Ureter (tissue), 1 donor: ENCODE results near the gene RTN4RL2. TPM values are rescaled to one million over a fixed set of nuclear protein-coding genes. Genes with fewer than 3 reads are reported as not detected.

Experiments
- DNase-seq: peaks from one replicate; pipeline ENCODE4 v3.0.0-alpha.2; 2020; ENCODE audit warnings: low spot score
- total RNA-seq: library from RNA; stranded (reverse); gene quantifications from one replicate; pipeline ENCODE4 v1.2.4, GENCODE V29; 2023
- donor health status: DM: yes; HTN: yes; CAD: no.

Gene RTN4RL2
- total RNA-seq, 1 donor from 2014 or later, result 1.5 TPM

DNA sequence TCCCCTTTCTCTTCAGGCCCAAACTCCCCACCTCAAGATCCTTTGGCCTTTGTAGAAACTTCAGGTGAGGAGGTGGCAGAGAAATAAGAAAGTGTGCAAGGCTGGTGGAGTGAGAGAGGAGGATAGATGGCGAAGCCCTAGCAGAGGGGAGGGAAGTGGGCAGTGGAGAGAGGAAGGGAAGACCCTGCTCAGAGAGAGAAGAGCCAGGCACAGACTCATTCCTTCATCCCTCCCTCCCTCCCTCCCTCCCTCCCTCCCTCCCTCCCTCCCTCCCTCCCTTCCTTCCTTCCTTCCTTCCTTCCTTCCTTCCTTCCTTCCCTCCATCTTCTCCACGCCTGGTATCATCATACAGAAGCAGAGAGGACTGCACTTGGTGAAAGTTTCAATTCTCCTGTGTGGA lies 21.0 kb downstream of the RTN4RL2 start:
- DNase-seq, result no peak

- DNase-seq, result no peak
These were observed 21.8 kb downstream of the RTN4RL2 start for GRCh38 chr11:57481915-57482781.

DNA sequence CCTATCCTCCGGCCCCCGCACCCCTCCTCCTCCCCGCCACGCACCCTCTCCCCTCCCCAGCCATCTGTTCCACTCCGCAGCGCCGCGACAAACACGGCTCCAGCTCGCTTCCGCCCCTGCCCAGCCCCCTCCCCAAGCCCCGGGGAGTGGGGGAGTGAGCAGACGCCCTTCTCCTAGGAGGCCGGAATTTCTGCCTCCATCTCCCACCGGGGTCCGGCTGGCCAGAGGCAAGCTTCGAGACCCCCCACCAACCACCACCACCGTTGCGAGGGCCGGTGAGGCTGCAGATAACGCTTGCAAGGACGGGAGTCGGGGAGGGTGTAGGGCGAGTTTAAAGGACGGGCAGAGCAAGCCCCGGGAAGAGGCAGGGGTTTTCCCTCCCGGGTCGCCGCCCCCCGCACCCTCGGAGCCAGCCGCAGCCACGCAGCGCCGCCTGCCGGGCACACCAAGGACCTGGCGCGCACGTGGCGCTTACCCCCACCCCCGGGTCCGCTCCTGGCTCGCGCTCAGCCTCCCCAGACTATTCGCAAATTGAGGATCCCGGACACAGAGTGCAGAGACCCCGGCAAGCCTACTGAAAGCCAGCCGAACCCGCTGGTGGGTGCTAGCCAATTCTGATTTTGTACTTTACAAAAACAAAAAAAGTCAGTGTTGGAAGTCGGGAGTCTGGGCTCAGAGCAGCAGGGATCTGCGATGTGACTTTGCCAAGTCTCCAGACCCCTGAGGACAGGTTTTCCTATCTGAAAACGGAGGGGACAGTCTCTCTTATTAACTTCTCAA lies 22.6 kb downstream of the RTN4RL2 start:
- DNase-seq, result no peak

- DNase-seq, result no peak
These were observed 23.2 kb downstream of the RTN4RL2 start for GRCh38 chr11:57483562-57483918.

DNA sequence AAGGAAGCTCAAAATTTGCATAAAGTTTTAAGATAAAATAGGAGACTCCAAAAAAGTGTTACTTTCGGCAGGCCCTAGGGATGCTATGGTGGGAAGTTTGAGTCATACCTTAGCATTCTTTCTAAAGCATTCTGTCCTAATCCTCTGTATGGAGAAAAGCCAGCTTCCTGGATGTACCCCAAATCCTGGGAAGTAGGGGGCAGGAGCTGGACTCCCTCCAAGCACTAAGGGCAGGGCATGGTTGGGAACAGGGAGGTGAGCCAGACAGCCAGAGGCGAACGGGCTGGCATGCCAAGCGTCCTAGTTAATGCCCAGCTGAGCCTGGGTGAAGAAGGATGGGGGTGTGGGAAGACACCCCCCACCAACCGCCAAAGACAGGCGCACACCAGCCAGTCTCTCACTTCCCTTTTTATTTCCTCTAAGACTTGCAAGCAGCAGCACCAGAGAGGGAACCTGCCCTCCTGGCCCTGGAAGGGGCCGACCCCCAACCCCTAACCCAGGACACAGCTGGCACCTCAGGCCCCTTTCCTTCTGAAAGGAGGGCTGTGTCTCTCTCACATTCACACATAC lies 23.9 kb downstream of the RTN4RL2 start:
- no peak for DNase-seq

GRCh38 chr11:57485217-57485990 lies 25.1 kb downstream of the RTN4RL2 start:
- DNase-seq, result no peak

DNA sequence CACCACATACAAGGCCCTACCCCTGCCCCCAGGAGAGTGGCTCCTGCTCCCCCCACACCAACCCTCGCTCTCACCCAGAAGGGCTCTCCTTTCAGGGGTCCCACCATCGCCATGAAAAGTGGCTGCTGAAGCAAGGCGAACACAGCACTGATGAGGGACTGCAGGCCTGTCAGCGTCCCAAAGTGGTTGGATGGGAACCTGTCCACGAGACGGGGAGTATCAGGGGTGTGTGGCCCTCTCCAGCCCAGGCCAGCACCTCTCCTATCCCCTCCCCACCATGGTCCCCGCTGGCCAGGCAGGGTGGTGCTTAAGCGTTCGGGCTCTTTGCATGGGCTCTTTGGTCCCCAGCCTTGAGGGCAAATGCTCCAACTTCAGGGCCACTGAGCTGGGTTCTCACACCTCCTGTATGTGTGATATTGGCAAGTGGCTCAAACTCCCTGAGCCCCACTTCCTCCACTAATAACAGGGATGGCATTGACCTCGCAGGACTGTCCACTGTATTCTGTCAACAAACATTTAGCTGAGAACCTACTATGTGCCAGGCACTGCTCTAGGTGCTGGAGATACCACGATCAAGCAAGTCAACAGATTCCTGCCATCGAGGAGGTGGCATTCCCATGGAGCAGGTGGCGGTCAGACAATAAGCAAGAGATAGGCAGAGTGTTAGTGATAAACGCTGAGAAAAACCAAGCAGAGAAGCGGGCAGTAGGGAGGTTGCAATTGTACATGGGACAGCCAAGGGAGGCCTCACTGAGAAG lies 26.9 kb downstream of the RTN4RL2 start:
- DNase-seq, result no peak

GRCh38 chr11:57487920-57488659 lies 27.8 kb downstream of the RTN4RL2 start:
- no peak for DNase-seq

- DNase-seq, result no peak
These were observed 30.3 kb downstream of the RTN4RL2 start for GRCh38 chr11:57490456-57491248.

DNA sequence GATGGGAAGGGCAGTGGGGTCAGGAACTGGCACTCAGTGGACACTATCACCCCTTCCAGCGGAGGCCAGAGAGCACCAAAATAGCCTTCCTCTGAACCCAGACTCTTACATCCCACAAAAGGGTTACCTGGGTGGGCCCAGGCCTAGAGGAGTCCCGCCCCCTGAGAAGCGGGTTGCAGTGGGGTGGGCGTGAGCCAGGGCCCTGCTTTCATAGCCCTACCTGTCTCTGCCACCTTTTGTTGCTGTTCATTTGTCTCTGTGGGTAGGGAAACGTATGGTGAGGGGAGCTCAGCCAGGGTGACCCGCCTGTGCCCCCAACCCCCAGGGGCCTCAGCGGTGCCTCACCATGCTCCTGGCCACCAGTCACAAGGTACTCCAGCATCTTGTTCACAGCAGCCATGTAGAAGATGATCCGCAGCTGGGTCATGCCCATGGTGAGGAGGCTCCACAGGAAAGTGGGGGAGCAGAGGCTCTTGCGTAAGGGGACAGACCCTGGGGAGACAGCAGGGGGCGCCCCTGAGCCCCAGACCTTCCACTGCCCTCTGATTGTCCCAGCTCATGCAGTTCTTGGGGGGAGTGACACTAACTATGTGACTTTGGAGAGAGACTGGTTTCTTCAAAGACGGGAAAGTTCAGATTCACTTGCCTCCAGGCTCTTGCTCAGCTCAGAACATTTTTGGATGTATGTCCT lies 31.2 kb downstream of the RTN4RL2 start:
- no peak for DNase-seq

DNA sequence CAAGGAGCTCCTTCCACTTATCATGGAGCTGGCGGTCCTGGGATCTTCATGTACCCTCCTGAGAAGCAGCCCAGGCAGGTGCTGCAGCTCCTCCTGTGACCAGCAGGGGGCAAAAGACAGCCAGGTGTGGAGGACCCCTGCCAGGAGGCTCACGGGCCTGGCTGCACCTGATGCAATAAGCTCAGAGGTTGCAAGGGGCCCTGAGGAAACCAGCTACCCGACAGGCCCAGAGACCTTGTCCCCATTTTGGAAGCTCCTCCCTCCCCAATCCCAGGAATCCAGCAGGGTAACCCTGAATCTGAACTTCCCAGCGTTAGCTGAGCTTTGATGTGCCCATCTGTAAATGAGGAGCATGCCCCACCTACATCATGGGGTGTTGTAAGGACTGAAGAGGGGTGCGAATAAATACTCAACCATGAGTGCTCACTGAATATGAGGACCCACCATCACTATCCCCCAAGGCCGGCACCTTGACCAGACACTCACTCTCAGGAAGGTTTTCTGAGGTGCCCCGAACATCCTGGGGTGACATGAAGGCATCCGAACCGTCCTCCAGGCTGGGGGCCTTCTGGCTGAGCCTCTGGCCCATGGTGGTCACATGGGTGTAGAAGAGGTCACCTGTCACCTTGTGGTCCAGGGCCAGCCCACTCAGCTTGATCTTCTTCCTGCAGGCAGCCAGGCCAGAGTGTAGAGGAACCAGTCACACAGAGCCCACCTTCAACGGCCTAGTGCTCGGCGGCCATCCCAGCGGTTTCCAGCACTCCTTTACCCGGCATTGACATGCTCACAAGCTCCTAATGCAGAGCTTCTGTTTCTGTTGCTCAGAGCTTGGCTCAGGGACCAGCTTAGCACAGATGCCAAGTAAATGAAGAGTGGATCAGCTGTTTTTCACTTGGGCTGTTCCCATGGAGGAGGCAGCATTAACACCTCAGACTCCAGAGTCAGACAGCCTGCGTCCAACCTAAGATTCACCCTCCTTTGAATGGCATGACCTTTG lies 33.5 kb downstream of the RTN4RL2 start:
- no peak for DNase-seq

- DNase-seq, result no peak
These were observed 35.9 kb downstream of the RTN4RL2 start for GRCh38 chr11:57496109-57496820.

DNA sequence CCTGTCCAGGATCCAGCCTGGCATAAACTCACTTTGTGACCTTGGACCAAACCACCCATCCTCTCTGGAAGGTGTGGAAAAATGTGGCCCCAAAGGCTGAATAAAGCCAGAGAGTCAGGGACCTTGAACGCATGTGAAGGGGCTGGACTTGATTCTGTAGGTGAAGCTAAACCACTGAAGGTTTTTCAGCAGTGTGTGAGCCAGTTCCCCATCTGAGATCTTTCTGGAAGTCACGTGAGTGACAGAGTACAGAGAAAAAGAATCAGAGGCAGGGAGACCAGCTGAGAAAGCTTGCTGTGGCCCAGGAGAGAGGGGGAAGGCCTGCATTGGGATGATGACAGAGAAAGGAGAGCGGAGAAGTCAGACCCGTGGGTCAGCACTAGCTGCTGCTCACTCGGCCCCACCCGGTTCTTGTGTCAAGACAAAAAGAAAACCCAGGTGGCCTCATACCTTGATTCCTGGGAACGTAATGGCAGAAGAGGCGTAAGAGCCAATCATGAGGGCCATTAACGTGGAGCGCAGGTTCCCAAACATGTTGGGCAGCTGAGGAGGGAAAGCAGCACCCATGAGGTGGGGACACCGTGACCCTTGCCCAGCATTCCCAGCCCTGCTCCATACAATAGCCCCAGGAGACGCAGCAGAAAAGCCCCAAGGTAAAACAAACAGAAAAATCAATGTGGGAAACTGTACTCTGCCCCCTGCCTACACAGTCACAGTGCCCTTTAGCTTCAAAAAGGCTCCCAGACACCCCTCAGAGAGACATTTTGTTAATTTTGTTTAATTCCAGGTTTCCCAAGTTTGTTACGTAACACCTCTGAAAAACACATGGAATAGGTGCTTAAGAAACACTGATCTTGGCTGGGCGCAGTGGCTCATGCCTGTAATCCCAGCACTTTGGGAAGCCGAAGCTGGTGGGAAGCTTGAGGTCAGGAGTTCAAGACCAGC lies 37.2 kb downstream of the RTN4RL2 start:
- no peak for DNase-seq

DNA sequence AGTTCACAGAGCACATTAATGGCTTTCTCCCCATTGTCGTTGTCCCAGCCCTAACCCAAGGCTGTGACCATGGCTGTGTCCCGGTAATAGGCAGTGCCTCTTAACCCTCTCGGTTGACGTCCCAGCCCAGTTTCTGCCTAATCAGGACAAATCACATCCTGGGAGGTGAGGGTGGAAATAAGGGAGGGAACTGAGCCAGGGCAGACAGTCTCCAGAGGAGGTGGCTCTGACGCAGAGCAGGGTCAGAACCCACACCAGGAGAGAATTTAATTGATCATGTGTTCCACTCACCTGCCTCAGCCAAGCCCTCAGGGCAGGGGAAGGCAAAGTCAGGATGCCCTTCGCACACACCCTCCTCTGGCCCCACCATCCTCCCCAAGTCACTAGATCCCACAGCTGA lies 38.2 kb downstream of the RTN4RL2 start:
- no peak for DNase-seq

- DNase-seq, result peak; percentile 96
These were observed 39.2 kb downstream of the RTN4RL2 start for GRCh38 chr11:57499413-57499982.
